Esophagus muscularis mucosa (tissue), 3 donors: ENCODE results near the gene SLC9A5.

Experiments used
- CTCF ChIP-seq, 3 experiments: fragments of 200-600 bp in 2 of 3; fragments of 450-650 bp in 1 of 3; sonication (generic) in 2 of 3; IDR thresholded peaks; one replicate each; pipeline ENCODE4 v1.5.1; 2017 to 2019; ENCODE audit warnings: antibody characterized with exemption in 3 of 3, mild to moderate bottlenecking in 2 of 3, moderate library complexity in 1 of 3
- POLR2A ChIP-seq: fragments of 450-650 bp; IDR thresholded peaks from one replicate; pipeline ENCODE4 v1.6.1; 2017; ENCODE audit warnings: antibody characterized with exemption, moderate library complexity, mild to moderate bottlenecking, low read depth

- no peak for TF ChIP-seq CTCF (IDR thresholded peaks at IDR 0.05)
- TF ChIP-seq POLR2A, result no peak
These were observed 34.5 kb downstream of the SLC9A5 start for GRCh38 chr16:67283039-67283825.
